Lung (tissue), 16 donors: Measurements from ENCODE around the gene MED12L. TPM values are rescaled to one million over a fixed set of nuclear protein-coding genes. Genes with fewer than 3 reads are reported as not detected.

Experiments
- ATAC-seq: fragments of 200-7000 bp; cut with Tn5 transposase; one replicate; pipeline ENCODE4 v1.9.1; 2020; ENCODE audit warnings: moderate number of reproducible peaks; ENCODE audit not compliant: insufficient read depth, low FRiP score
- DNase-seq, 3 donors: peaks; one replicate each; pipeline ENCODE4 v3.0.0-alpha.2; 2013 to 2017
- H3K27ac ChIP-seq, 2 donors: one replicate each; pipeline ENCODE4 v1.5.1; 2013; ENCODE audit warnings: mild to moderate bottlenecking in 2 of 2, moderate library complexity in 2 of 2, control low read depth in 1 of 2, inconsistent platforms in 1 of 2, low read depth in 1 of 2, low read length in 1 of 2
- H3K27me3 ChIP-seq, 3 donors: one replicate each; pipeline ENCODE4 v1.5.1; 2013; ENCODE audit warnings: low read length in 2 of 3; ENCODE audit not compliant: control insufficient read depth in 3 of 3, insufficient read depth in 3 of 3
- H3K36me3 ChIP-seq, 4 donors: one replicate each; pipeline ENCODE4 v1.5.1; 2013; ENCODE audit warnings: low read length in 4 of 4, mild to moderate bottlenecking in 1 of 4, moderate library complexity in 1 of 4; ENCODE audit not compliant: control insufficient read depth in 4 of 4, insufficient read depth in 4 of 4
- H3K4me1 ChIP-seq, 5 donors: one replicate each; pipeline ENCODE4 v1.5.1; 2013; ENCODE audit warnings: low read length in 5 of 5, mild to moderate bottlenecking in 2 of 5, moderate library complexity in 1 of 5; ENCODE audit not compliant: control insufficient read depth in 5 of 5, insufficient read depth in 5 of 5
- H3K4me3 ChIP-seq: one replicate; pipeline ENCODE4 v1.5.1; 2013; ENCODE audit warnings: mild to moderate bottlenecking, control low read depth, moderate library complexity
- H3K9ac ChIP-seq, 2 donors: one replicate each; pipeline ENCODE4 v1.5.1; 2013; ENCODE audit warnings: low read length in 2 of 2, control low read depth in 1 of 2; ENCODE audit not compliant: insufficient read depth in 1 of 2
- H3K9me3 ChIP-seq, 4 donors: one replicate each; pipeline ENCODE4 v1.5.1; 2013; ENCODE audit warnings: low read length in 3 of 4, mild to moderate bottlenecking in 1 of 4, moderate library complexity in 1 of 4; ENCODE audit not compliant: control insufficient read depth in 4 of 4, insufficient read depth in 3 of 4
- CTCF ChIP-seq: IDR thresholded peaks from 2 replicates; pipeline ENCODE4 v1.5.1; 2012; ENCODE audit warnings: mild to moderate bottlenecking; ENCODE audit errors: control extremely low read depth, extremely low read depth
- WGBS, 2 donors: extraction: QIAGEN DNeasy Blood & Tissue Kit; methylation state at CpG; one replicate each; pipeline ENCODE4 v1.1.7; 2013; 5-methylcytosine and 5-hydroxymethylcytosine counted together
- long read RNA-seq, 5 donors: transcript quantifications; one replicate each; lab custom pipeline, GENCODE V29; 2026
- polyA plus RNA-seq, 2 donors: library from polyadenylated mRNA; stranded (reverse); fragments of 200-250 nt; gene quantifications; one replicate each; pipeline ENCODE4 v1.2.1, GENCODE V29; 2013
- total RNA-seq, 2 donors: library from RNA; depleted of rRNA in 1 of 2; stranded (reverse); fragments of >200 nt in 1 of 2; gene quantifications; one replicate each; pipeline ENCODE4 v1.2.1, GENCODE V29; 2014 to 2021
- donor health status: control.
- donor health status: control.
- donor health status: Bipolar disorder and iron deficiency.
- donor health status: healthy.
- donor health status: DM: yes; HTN: yes; CAD: no.

The MED12L gene
- total RNA-seq, result under 1 TPM; 0.55 to 0.82 TPM
- polyA plus RNA-seq, result under 1 TPM; 0.02 to 0.06 TPM
- long read RNA-seq, donor 1, partial matches to known transcripts, result 7 of 7 reads
- long read RNA-seq, donor 1, other reads (novel, unspliced or antisense), result 0 of 7 reads
- long read RNA-seq, donor 2, result 0 reads
- long read RNA-seq, donor 3, result 0 reads
- long read RNA-seq, donor 4, result 0 reads
- long read RNA-seq, donor 5, result 0 reads

- 0 to 1% methylated on average over 66 to 84 of the region's 84 CpGs for WGBS, 2 donors
- no peaks in the 10 kb centered on the region for H3K36me3 ChIP-seq
- ATAC-seq (peak; percentile 91), DNase-seq (peak; percentile 75 to 89 (median 81))
- H3K9me3 ChIP-seq, result no peaks in the 10 kb centered on the region
- peaks cover 0 to 12% (median 0%) of the 10 kb centered on the region in 5 donors for H3K4me1 ChIP-seq
- no peak within 1 kb of the TSS for H3K27ac ChIP-seq
- H3K4me3 ChIP-seq, result peak within 1 kb of the TSS; percentile 43
- TF ChIP-seq CTCF, result no peak
- H3K9ac ChIP-seq, result no peak within 1 kb of the TSS
- H3K27me3 ChIP-seq, result peaks cover 7 to 37% (median 17%) of the 10 kb centered on the region in 3 donors
Measured at GRCh38 chr3:151085227-151085888, at the start of gene MED12L. MED12L (plus strand) TSS chr3:151085664; CDS start chr3:151086927, 1,263 bp downstream.

- peak; percentile 39 to 53 (median 51) for DNase-seq
- no peak overlapping the region for H3K4me3 ChIP-seq
- TF ChIP-seq CTCF, result no peak
Measured at GRCh38 chr3:151037746-151038477, 47.6 kb upstream of the MED12L start.

GRCh38 chr3:151044706-151045105, 40.8 kb upstream of the MED12L start:
- H3K27ac ChIP-seq, result no peak overlapping the region
- H3K36me3 ChIP-seq, result no peaks in the 10 kb centered on the region
- no peaks in the 10 kb centered on the region for H3K4me1 ChIP-seq
- WGBS, 2 donors, result 97% methylated on average over 1 of the region's 1 CpG
- H3K4me3 ChIP-seq, result no peak overlapping the region
- H3K9ac ChIP-seq, result no peak overlapping the region
- H3K9me3 ChIP-seq, result no peaks in the 10 kb centered on the region
- H3K27me3 ChIP-seq, result no peaks in the 10 kb centered on the region
- ATAC-seq (no peak), DNase-seq (no peak)
- no peak for TF ChIP-seq CTCF

More at GRCh38 chr3:151037746-151038477, 47.6 kb upstream of the MED12L start:
- Histone ChIP-seq H3K36me3 (no peaks in the 10 kb centered on the region), H3K27me3 (no peaks in the 10 kb centered on the region), H3K9me3 (no peaks in the 10 kb centered on the region), H3K27ac (no peak overlapping the region), H3K4me1 (no peaks in the 10 kb centered on the region), H3K9ac (no peak overlapping the region)
- no peak for ATAC-seq
- 53 to 58% methylated on average over 4 of the region's 4 CpGs for WGBS, 2 donors
